ENCODE results near the gene PI4K2A.

PI4K2A gene

DNA sequence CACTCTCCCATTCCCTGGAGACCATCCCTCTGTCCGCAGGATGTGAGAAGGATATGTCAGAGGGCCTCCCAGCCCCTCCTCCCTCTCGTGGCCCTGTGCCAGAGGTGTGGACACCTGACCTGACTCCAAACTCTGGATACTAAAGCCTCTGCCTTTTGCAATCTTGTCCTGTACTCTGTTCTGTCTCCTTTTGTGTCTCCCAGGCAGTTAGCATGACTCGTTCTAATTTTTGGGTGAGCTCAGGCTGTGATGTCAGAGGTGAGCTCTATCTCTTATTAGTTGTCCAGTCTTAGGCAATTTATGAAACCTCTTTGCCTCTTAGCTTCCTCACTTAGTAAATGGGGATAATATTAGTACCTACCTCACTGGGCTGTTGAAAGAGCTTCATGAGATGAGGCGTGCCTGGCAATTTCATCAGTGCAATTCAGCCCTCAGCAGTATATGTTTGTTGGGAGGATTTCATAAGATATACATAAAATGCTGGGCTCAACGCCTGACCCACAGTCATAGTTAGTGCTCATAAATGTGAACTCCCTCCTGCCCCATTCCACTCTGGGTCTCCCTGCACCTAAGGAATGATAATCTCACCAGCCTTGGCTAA, 84.0 kb downstream of the PI4K2A start:
- no peak for DNase-seq

All from anterior cingulate cortex (tissue), 58 donors.